Panc1 (cell line): ENCODE data around the gene BRD1.

Experiments used
- POLR2AphosphoS5 ChIP-seq: IDR thresholded peaks from 2 replicates; pipeline ENCODE4 v1.6.1; 2012; ENCODE audit warnings: mild to moderate bottlenecking, low read depth, low read length, moderate library complexity
- TF ChIP-seq, protein P1 (sequence below): fragments of 450-650 bp; IDR thresholded peaks from 2 replicates; pipeline ENCODE4 v1.5.1; 2017; ENCODE audit warnings: mild to moderate bottlenecking

DNA sequence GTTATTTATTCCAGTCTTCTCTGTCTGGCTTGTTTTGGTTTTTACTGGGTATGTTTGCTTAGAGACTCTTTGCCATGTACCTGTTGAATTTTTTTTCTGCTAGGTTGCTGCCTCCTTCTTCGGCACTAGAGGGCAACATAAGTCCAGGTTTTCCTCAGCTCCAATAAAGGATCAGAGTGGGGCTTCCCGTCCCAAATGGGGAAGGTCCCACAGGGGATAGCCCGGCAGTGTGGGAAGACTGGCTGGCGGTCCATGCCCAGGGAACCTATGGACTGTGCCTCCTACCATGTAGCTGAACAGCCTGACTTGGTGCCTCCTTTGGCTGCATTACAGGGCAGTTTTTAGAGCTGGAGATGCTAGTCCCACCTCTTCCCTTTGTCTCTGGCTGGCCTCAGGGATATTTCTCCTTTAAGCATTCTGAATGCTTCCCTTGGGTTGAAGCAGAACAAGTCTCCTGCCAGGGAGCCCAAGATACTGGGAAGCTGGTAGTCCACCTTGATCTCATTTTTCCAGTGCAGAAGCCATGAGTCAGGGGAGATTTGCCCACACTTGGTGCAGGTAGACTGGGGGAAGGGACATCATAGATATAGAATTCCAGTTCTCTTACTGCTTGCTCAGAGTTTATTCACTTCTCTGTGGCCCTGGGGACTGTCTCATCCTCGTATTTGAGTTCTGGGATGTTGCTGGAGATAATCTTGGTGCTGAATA, 60.2 kb downstream of the BRD1 start:
- TF ChIP-seq, protein P1, sequence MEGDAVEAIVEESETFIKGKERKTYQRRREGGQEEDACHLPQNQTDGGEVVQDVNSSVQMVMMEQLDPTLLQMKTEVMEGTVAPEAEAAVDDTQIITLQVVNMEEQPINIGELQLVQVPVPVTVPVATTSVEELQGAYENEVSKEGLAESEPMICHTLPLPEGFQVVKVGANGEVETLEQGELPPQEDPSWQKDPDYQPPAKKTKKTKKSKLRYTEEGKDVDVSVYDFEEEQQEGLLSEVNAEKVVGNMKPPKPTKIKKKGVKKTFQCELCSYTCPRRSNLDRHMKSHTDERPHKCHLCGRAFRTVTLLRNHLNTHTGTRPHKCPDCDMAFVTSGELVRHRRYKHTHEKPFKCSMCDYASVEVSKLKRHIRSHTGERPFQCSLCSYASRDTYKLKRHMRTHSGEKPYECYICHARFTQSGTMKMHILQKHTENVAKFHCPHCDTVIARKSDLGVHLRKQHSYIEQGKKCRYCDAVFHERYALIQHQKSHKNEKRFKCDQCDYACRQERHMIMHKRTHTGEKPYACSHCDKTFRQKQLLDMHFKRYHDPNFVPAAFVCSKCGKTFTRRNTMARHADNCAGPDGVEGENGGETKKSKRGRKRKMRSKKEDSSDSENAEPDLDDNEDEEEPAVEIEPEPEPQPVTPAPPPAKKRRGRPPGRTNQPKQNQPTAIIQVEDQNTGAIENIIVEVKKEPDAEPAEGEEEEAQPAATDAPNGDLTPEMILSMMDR = peak; percentile 79
- TF ChIP-seq POLR2AphosphoS5 = no peak
